Pancreas (tissue), 10 donors: ENCODE data around the gene TRIM61. TPM values are rescaled to one million over a fixed set of nuclear protein-coding genes. Genes with fewer than 3 reads are reported as not detected.

Experiments used
- ATAC-seq, 4 donors: fragments of 200-7000 bp; cut with Tn5 transposase; one replicate each; pipeline versions ENCODE4 v1.8.0 to v1.9.1; 2020; ENCODE audit warnings: mild to moderate bottlenecking in 4 of 4, moderate library complexity in 4 of 4
- DNase-seq, 6 donors: peaks; one replicate each; pipeline ENCODE4 v3.0.0-alpha.2; 2020
- FAIRE-seq: peaks from 2 replicates; lab custom pipeline; 2012; peaks lifted over from hg19 to GRCh38; lab: Jason Lieb, UNC
- H3K27ac ChIP-seq, 4 donors: fragments of 200-600 bp; sonication (generic); 1 replicate in 3 of 4; 2 replicates in 1 of 4; pipeline versions ENCODE4 v1.5.0 to v1.8.0; 2020
- H3K27me3 ChIP-seq, 4 donors: fragments of 200-600 bp; one replicate each; pipeline ENCODE4 v1.8.0; 2021
- H3K36me3 ChIP-seq, 3 donors: fragments of 200-600 bp; sonication (generic) in 1 of 3; one replicate each; pipeline versions ENCODE4 v1.5.0 to v1.8.0; 2020 to 2021
- H3K4me1 ChIP-seq, 3 donors: fragments of 200-600 bp; one replicate each; pipeline ENCODE4 v1.8.0; 2021
- H3K4me3 ChIP-seq, 4 donors: fragments of 200-600 bp; sonication (generic) in 2 of 4; one replicate each; pipeline versions ENCODE4 v1.5.0 to v1.8.0; 2020 to 2021
- H3K9me3 ChIP-seq, 4 donors: fragments of 200-600 bp; one replicate each; pipeline ENCODE4 v1.8.0; 2021
- WGBS, 2 donors: extraction: QIAGEN DNeasy Blood & Tissue Kit; methylation state at CpG; one replicate each; pipeline ENCODE4 v1.1.7; 2013; 5-methylcytosine and 5-hydroxymethylcytosine counted together
- intact Hi-C, 3 donors: fragments of 100-400 bp; cut with DNase I; formaldehyde crosslinking; loops; one replicate each; pipeline versions ENCODE4 v1.11.1 to v1.14.2; 2022
- polyA plus RNA-seq, 2 donors: library from polyadenylated mRNA; stranded (reverse); fragments of 200-250 nt; gene quantifications; one replicate each; pipeline ENCODE4 v1.2.3, GENCODE V29; 2013
- total RNA-seq, 6 donors: library from RNA; stranded (reverse); fragmentation: NEBNext Ultra II Directional in 4 of 6; extraction: Animal tissue kit (Norgen Biotek cat#: 25700) in 4 of 6; gene quantifications; one replicate each; pipeline versions ENCODE4 v1.2.1 to v1.2.4, GENCODE V29; 2021 to 2023
- TF ChIP-seq, protein P1 (sequence below), 4 donors: fragments of 200-600 bp; sonication (generic) in 3 of 4; IDR thresholded peaks; one replicate each; pipeline versions ENCODE4 v1.5.0 to v1.8.0; 2021; ENCODE audit warnings: antibody characterized with exemption in 4 of 4
- donor health status: healthy with polysubstance abuse.
- donor health status: DM: no; HTN: no; CAD: no; lungs with moderate emphysema.
- donor health status: DM: no; HTN: no; CAD: no.
- donor health status: control.
- donor health status: control.
- donor health status: Bipolar disorder and iron deficiency.
- donor health status: DM: yes; HTN: yes; CAD: no.
- donor health status: DM: no; HTN: no; CAD: no.
- donor health status: DM: no; HTN: no; CAD: no.
- donor health status: DM: yes; HTN: yes; CAD: no.

Gene TRIM61
- total and polyA plus RNA-seq, 8 donors, result 0.11 to 0.70 (median 0.18) TPM

DNA sequence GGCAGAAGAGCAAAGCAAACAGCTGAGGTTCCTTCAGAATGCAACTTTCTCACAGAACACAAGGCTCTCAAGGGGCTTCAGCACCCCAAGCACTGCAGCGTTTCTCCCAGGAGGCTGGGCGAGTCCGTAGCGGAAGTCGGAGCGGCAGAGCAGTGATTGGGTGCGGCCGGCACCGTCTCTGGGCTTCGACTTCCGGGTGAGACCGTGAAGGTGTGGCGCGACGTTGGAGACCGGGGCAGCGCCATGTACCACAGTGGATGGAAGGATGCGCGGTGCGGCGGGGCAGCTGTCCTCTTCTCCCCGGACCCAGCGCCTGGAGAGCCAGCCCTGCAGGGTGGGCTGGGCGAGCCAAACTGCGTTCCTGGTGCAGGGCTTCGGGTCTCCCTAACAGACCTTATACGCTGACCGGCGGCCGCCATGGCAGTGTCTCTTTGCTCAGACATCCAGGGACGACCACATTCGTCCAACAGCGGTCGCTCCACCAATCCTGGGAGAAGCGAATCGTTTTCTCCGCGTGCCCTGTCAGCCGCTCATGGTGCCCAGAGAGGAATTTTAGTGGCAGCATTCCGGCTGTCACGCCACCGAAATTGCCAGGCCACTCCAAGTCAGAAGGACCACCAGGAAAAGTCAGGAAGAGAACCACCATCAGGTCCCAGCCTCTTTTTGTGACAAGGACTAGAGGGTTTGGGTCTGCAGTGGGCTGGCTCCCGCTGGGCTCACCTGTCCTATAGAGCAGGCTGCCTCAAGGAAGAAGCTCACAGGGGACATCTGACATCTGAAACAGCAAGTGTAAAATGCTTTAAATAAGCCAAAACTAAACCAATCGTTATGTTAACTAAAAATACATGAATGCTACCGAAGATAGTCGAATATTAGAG lies 20.5 kb downstream of the TRIM61 start:
- DNase-seq (peak; percentile 70 to 90 (median 80)), FAIRE-seq (no peak), ATAC-seq (peak; percentile 99 to 100 (median 100))
- H3K4me1 ChIP-seq, result no peaks in the 10 kb centered on the region
- no peaks in the 10 kb centered on the region for H3K9me3 ChIP-seq
- intact Hi-C loops, result no loop called here
- H3K4me3 ChIP-seq, result peak overlapping the region; percentile 42 to 79 (median 70)
- no peaks in the 10 kb centered on the region for H3K36me3 ChIP-seq
- H3K27ac ChIP-seq, result no peak overlapping the region
- peaks cover 0 to 6% (median 0%) of the 10 kb centered on the region in 4 donors for H3K27me3 ChIP-seq
- 6 to 8% methylated on average over 46 of the region's 46 CpGs for WGBS, 2 donors
- TF ChIP-seq, protein P1, sequence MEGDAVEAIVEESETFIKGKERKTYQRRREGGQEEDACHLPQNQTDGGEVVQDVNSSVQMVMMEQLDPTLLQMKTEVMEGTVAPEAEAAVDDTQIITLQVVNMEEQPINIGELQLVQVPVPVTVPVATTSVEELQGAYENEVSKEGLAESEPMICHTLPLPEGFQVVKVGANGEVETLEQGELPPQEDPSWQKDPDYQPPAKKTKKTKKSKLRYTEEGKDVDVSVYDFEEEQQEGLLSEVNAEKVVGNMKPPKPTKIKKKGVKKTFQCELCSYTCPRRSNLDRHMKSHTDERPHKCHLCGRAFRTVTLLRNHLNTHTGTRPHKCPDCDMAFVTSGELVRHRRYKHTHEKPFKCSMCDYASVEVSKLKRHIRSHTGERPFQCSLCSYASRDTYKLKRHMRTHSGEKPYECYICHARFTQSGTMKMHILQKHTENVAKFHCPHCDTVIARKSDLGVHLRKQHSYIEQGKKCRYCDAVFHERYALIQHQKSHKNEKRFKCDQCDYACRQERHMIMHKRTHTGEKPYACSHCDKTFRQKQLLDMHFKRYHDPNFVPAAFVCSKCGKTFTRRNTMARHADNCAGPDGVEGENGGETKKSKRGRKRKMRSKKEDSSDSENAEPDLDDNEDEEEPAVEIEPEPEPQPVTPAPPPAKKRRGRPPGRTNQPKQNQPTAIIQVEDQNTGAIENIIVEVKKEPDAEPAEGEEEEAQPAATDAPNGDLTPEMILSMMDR (IDR thresholded peaks at IDR 0.05), result no peak

DNA sequence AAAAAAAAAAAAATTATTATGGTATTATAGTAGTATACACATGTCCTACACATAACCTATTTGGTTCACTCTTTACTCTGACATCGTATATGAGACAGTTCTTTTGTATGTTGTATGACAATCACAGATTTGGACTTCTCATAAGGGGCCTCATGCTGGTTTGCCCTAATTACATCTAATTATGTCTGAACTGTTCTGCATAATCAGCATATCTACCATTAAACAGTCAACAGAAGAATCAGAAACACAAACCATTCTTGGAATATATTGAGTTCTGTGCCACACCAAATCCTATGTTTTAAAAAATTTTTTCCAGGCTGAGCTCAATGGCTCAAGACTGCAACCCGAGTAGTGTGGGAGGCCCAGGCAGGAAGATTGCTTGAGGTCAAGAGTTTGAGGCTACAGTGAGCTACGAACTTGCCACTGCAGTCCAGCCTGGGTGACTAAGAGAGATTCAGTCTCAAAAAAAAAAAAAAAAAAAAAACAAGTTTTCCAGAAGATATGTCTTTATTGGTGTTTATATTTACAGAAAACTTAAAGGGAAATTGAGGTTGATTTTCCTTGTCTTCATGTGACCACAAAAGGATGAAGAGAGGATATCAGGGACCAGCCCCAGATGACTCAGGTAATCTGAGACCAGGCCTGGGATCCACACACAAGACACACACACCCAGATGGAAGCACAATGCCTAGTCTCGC lies 22.2 kb downstream of the TRIM61 start:
- Histone ChIP-seq H3K36me3 (no peaks in the 10 kb centered on the region), H3K4me3 (no peak overlapping the region), H3K27ac (no peak overlapping the region), H3K27me3 (peaks cover 0 to 6% (median 0%) of the 10 kb centered on the region in 4 donors), H3K4me1 (no peaks in the 10 kb centered on the region), H3K9me3 (no peaks in the 10 kb centered on the region)
- no peak for ATAC-seq
- WGBS, 2 donors, result 78 to 88% methylated on average over 4 of the region's 4 CpGs
- DNase-seq, result no peak
- TF ChIP-seq, protein P1 (IDR thresholded peaks at IDR 0.05), result no peak
- intact Hi-C loops, result no loop called here
- FAIRE-seq, result no peak

DNA sequence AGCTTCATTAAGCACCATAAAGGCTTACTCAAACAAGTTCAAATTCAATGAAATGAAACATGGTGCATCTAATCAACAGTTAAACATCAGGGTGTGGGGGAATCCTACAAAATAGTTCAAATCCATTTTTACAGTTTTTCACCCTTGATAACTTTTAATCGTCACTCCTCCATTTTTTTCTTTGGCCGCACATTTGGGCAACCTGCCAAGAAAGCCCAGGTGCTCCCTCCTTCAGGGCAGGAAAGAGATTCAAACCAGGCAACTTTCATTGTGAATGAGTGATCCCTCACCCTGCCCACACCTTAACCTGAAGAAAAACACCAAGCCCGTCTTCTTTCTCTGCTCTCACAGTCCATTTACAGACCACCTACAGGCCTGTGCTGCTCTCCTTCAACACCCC lies 24.9 kb downstream of the TRIM61 start:
- Histone ChIP-seq H3K4me1 (no peaks in the 10 kb centered on the region), H3K36me3 (no peaks in the 10 kb centered on the region), H3K4me3 (no peak overlapping the region), H3K9me3 (no peaks in the 10 kb centered on the region), H3K27me3 (peaks cover 0 to 11% (median 0%) of the 10 kb centered on the region in 4 donors), H3K27ac (no peak overlapping the region)
- TF ChIP-seq, protein P1 (IDR thresholded peaks at IDR 0.05), result no peak
- no peak for ATAC-seq
- intact Hi-C loops, result no loop called here
- DNase-seq, result no peak
- WGBS, 2 donors, result 36 to 44% methylated on average over 3 of the region's 3 CpGs
- FAIRE-seq, result no peak

DNA sequence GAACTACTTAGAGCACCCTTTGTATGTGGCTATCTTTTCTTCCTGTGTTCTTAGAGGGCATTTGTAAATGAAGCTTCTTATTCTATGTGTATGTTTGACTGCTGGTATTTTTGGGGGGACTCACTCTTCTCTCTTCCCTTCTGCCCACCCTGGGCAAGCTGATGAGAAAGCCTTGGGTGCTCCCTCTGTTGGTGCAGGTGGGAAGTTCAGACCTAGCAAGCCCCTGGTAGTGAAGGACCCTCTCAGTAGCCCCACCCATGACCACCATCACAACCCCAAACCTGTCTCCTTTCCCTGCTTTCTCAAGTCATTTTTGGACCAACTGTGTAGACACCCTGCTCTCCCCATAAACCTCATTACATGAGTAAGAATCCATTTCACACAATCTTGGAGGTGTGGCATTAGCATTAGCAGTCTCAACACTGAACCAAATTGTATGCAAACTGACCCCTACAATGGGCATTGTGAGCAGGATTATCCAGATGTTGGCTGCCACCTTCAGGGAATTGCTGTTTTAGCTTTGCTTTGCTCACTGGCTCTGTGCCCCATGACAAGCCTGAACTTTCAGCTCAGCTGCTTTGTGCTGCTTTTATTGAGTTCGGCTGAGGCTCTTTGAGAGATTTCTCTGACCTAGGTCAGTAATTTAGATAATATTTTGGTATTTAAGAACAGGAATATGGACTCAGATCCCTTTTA lies 27.9 kb downstream of the TRIM61 start:
- no peak for DNase-seq
- Histone ChIP-seq H3K4me1 (no peaks in the 10 kb centered on the region), H3K9me3 (no peaks in the 10 kb centered on the region), H3K27me3 (peaks cover 0 to 11% (median 0%) of the 10 kb centered on the region in 4 donors), H3K36me3 (no peaks in the 10 kb centered on the region), H3K4me3 (no peak overlapping the region), H3K27ac (no peak overlapping the region)
- intact Hi-C loops, result no loop called here
- no peak for ATAC-seq
- TF ChIP-seq, protein P1 (IDR thresholded peaks at IDR 0.05), result no peak
- 12 to 36% methylated on average over 1 of the region's 1 CpG for WGBS, 2 donors
- FAIRE-seq, result no peak
